ENCODE results near the gene HPCAL1.

Gene HPCAL1

GRCh38 chr2:10325278-10326145, 22.8 kb downstream of the HPCAL1 start:
- no peak for DNase-seq

GRCh38 chr2:10326151-10326616, 23.5 kb downstream of the HPCAL1 start:
- no peak for DNase-seq

GRCh38 chr2:10326707-10327594, 24.2 kb downstream of the HPCAL1 start:
- DNase-seq: no peak

- DNase-seq: no peak
Observed at GRCh38 chr2:10327896-10328669, 25.4 kb downstream of the HPCAL1 start.

- DNase-seq: no peak
Observed at GRCh38 chr2:10328670-10329579, 26.2 kb downstream of the HPCAL1 start.

- DNase-seq: no peak
Observed at GRCh38 chr2:10329580-10329879, 26.8 kb downstream of the HPCAL1 start.

GRCh38 chr2:10329880-10330699, 27.4 kb downstream of the HPCAL1 start:
- DNase-seq: no peak

GRCh38 chr2:10330700-10331026, 28.0 kb downstream of the HPCAL1 start:
- DNase-seq: no peak

- peak; percentile 56 for DNase-seq
Observed at GRCh38 chr2:10331027-10331701, 28.5 kb downstream of the HPCAL1 start.

GRCh38 chr2:10331702-10332401, 29.1 kb downstream of the HPCAL1 start:
- DNase-seq: peak; percentile 71

GRCh38 chr2:10332402-10333246, 29.9 kb downstream of the HPCAL1 start:
- no peak for DNase-seq

- DNase-seq: no peak
Observed at GRCh38 chr2:10333247-10333613, 30.5 kb downstream of the HPCAL1 start.

GRCh38 chr2:10333966-10334365, 31.3 kb downstream of the HPCAL1 start:
- DNase-seq: no peak

GRCh38 chr2:10335046-10335840, 32.5 kb downstream of the HPCAL1 start:
- no peak for DNase-seq

- DNase-seq: no peak
Observed at GRCh38 chr2:10336283-10336682, 33.6 kb downstream of the HPCAL1 start.

GRCh38 chr2:10337449-10338269, 35.0 kb downstream of the HPCAL1 start:
- DNase-seq: no peak
